HG02973 (cell line): ENCODE measurements around the gene MYO18B.

Experiments
- ATAC-seq: cut with Tn5 transposase; IDR thresholded peaks from one replicate; pipeline ENCODE4 v1.9.1; 2021; ENCODE audit warnings: moderate library complexity; ENCODE audit not compliant: unreplicated experiment

Gene MYO18B

DNA sequence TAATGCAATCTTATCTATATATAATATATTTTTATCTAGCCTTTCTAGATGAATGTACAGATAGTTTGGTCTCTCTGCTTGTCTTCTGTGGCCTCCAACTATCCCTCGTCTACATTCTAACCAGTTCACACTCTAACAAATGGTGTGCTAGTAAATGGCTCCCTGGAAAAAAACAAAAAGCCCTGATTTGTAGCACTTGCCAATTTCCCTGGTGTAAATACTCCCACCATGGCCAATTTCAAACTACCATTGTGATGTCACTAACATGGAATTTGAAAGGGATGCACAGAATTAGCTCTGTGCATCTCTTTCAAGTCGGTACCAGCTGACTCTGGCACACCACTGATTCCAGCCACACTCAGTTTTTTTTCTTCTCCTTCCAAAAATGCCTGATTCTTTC, 154.6 kb downstream of the MYO18B start:
- ATAC-seq: no peak

GRCh38 chr22:25898707-25899365, 156.8 kb downstream of the MYO18B start:
- no peak for ATAC-seq

DNA sequence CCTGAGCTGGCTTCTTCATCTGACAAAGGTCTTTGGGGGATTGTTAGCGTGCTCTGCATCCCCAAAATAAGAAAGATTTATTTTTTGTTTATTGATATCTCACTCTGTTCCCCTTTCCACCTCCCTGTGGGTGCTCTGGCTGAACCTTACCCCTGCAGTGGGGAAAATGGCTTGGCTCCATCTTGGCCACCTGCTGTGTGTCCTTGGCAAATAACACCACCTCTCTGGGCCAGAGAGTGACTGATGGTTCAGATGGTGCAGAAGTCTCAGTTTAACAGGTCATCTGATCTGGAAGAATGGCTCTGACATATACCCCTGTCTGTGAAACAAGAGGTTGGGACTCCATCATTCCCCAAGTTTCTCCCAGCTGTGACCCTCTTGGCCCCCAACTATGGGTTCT, 157.6 kb downstream of the MYO18B start:
- no peak for ATAC-seq

DNA sequence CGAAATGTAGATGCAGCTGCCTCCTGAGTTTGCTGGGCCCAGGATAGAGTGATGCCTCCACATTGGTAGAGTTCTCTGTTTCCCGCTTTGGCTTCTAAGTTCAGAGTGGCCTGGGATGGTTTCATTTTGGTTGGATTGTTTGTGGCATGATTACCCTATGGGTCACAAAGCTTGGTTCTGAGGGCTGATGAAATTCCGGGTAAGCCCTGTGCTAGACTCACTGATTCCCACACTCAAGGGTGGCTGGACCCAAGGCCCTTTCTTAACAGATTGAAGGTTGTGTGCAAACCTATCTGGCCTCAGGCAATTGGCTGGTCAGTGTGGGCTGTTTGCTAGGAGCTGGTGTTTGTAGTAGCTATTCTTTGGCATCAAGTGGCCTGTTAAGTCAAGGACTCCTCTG, 158.4 kb downstream of the MYO18B start:
- ATAC-seq: no peak

GRCh38 chr22:25900880-25901279, 158.9 kb downstream of the MYO18B start:
- no peak for ATAC-seq

GRCh38 chr22:25902402-25902801, 160.4 kb downstream of the MYO18B start:
- ATAC-seq: no peak

GRCh38 chr22:25903294-25903693, 161.3 kb downstream of the MYO18B start:
- ATAC-seq: no peak

GRCh38 chr22:25908212-25908611, 166.2 kb downstream of the MYO18B start:
- no peak for ATAC-seq

- no peak for ATAC-seq
Measured at GRCh38 chr22:25908755-25909154, 166.8 kb downstream of the MYO18B start.

DNA sequence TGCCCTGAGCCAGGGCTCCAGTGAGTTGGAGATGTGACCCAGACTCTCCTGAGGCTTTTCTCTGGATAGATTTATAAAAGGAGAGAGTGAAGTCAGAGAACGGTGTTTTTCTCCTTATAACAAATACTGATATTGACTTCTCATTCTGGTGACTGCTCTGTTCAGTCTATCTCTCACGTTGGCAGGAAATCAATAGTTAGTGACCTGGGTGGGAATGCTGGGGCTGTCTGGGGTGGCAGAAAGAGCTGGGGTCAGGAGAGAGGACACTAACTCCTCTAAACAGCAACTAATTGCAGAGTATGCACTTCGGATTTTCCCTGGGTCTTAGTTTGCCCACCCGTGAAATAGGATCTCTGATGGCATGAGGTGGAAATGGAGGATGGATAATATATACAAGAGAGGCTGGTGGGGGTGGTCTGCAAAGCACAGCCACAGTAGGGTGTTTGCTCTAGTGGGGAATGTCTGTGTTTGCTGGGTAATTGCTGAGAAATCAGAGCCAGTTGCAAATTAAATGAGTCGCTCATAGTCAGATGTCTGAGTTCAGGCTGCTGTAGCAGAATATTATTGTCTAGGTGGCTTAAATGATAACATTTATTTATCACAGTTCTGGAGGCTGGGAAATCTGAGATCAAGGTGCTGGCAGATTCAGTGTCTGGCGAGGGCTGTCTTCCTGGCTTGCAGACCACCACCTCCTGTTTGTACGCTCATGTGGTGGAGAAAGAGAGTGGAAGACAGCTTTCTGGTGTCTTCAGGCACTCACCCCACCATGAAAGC, 167.8 kb downstream of the MYO18B start:
- no peak for ATAC-seq

DNA sequence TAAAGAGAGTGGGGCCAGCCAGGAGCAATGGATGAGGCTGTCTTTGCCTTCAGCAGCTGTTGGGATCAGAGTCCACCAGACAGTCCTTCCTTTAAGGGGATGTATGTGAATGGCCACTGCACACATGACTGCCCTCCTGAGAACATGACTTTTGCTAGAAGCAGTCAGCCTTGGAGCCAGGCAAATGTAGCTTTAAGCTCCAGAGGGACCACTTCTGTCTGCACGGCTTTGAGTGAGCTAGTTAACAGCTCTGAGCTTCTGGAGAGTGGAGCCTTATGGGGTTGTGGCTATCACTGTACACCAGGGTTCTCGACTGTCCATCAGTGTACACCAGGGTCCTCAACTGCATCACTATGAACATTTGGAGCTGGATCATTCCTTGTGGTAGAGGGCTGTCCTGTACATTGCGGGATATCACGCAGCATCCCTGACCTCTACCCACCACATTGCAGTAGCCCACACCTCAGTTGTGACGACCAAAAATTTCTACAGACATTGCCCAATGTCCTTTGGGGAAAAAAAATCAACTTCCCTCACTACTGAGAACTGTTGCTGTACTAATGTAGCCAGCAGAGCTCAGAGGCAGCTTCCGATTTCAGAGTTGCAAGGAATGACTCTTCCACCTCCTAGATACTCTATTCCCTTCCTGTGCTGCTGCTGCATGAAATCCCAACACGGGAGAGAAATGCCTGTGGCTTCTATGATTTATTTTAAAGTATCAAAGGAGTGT, 169.4 kb downstream of the MYO18B start:
- no peak for ATAC-seq

GRCh38 chr22:25919452-25919851, 177.5 kb downstream of the MYO18B start:
- no peak for ATAC-seq

- ATAC-seq: no peak
Measured at GRCh38 chr22:25922141-25922540, 180.2 kb downstream of the MYO18B start.

GRCh38 chr22:25923914-25924313, 181.9 kb downstream of the MYO18B start:
- ATAC-seq: no peak

DNA sequence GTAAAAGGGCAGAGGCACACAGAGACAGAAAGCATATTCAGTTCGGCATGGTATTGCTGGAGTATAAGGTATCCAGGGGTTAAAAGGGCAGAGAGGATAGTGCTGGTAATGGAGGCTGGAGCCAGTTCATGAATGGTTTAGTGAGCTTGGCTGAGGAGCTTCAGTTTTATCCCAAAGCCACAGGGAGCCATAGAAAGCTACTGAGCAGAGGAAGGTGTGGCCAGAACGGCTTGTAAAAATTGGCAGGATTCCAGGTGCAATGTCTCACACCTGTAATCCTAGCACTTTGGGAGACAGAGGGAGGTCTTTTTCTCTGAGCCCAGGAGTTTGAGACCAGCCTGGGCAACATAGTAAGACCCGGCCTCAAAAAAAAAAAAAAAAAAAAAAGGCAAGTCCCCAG, 186.1 kb downstream of the MYO18B start:
- ATAC-seq: no peak

- ATAC-seq: no peak
Measured at GRCh38 chr22:25929321-25929878, 187.4 kb downstream of the MYO18B start.

DNA sequence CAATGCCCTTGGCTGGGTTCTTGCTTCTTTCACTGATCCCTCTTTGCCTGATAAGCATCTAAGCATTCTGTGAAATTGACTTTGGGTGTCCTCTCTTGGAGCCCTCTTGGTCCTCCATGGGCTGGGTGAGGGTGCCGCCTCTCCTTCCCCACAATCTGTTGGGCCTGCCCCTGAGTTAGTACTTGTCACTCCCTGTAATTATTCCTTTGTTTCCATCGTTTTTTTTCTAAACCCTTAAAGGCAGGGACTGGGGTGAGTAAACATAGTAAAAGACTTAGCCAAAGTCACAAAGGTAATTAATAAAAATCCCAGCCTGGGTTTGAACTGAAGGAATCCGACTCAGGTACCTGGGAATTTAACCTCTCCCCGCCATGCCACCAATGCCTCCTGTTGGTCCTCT, 188.1 kb downstream of the MYO18B start:
- no peak for ATAC-seq

GRCh38 chr22:25930788-25931310, 188.9 kb downstream of the MYO18B start:
- no peak for ATAC-seq

- no peak for ATAC-seq
Measured at GRCh38 chr22:25933158-25933788, 191.3 kb downstream of the MYO18B start.

DNA sequence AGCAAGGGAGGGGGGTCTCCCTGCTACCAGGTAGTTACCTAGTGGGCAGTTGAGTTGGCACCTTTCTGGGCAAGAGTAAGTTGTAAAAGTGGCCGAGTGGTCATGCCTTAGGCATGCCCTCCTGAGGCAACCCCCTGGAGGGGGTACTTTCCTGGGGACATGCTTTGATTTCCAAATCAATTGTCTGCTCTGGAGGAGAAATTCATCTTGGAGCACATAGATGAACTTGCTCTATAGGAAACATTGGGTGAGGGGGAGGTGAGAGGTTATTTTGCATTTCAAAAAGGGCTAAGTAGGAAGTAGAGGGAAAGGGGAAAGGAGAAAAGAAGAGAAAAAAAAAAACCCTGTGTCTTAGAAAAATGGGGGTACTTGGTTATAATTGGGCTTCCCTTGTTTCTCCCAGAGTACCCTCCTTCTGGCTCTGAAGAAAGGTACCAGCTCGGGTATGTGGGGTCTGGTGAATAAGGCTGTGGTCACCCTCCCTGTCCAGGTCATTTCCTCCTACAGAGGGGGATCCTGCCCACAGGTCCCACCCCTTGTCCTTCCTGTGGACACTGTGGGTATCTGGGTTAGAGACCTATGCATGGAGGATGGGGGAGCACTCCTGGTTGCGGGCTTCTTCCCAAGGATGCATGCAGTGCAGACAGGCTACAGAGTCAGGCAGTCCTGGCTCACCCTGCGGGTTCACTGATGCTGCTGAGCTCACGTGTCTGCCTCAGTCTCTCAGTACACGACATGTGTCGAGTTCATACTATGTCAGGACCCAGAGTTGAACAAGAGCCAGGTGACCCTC, 193.5 kb downstream of the MYO18B start:
- ATAC-seq: no peak
